Measurements from ENCODE around the gene DNAJA4.

The DNAJA4 gene

GRCh38 chr15:78312536-78312935, 48.2 kb downstream of the DNAJA4 start:
- CTCF ChIA-PET, result interaction anchor here (1.5 to 1.6 kb wide), 4 partner anchors 9 to 204 kb away, joined by 3 to 8 read pairs (median 4); partner anchors contain the start of gene SKIC8
- POLR2A ChIA-PET, result no interaction called here
- no peak for TF ChIP-seq CTCF (IDR thresholded peaks at IDR 0.05; ENCODE audit: control extremely low read depth, extremely low read depth, low read depth, missing control alignments)
- DNase-seq (ENCODE audit: extremely low spot score), result no peak

DNA sequence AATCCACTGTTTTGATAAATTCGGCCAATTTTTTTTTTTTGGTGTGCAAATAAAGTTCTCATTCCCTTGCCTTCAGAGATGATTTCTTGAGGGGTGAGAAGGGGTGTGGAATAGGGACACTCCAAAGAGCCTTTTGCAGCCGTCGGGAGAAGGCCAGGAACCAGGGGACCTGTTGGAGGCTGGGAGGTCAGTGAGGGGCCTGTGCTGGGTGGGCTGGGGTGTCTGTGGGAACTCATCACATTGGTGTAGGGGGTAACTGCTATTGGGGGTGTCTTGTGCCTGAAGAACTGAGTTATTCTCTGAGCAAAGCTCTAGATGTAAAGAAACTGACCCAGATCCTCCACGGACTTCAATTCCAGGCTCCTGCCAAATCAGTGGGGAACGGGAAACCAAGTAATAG, 48.6 kb downstream of the DNAJA4 start:
- ChIA-PET CTCF (interaction anchor here (1.5 kb wide), 1 partner anchor 14 kb away, joined by 3 read pairs; the partner anchor contains the start of gene SKIC8), POLR2A (no interaction called here)
- no peak for TF ChIP-seq CTCF (IDR thresholded peaks at IDR 0.05; ENCODE audit: control extremely low read depth, extremely low read depth, low read depth, missing control alignments)
- DNase-seq (ENCODE audit: extremely low spot score), result no peak

DNA sequence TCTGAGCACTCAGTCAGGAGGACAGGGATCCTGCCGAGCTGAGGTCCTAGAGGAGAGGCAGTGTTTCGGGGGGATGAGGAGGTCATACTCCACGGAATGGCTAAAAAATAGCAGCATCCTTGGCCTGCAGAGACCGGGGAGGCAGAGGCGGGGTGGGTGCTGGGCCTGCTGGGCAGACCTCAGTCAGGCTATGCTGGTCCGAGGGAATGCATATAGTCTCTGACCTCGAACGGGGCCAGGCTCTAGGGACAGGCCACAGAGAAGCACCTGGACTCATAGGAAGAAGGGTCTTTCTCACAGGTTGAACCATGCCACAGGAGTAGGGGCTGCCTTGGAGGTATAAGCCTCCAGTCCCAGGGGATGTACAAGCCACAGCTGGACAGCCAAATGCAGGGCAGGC, 49.0 kb downstream of the DNAJA4 start:
- no peak for TF ChIP-seq CTCF (IDR thresholded peaks at IDR 0.05; ENCODE audit: control extremely low read depth, extremely low read depth, low read depth, missing control alignments)
- ChIA-PET POLR2A (no interaction called here), CTCF (interaction anchor here (1.5 kb wide), 1 partner anchor 14 kb away, joined by 3 read pairs; the partner anchor contains the start of gene SKIC8)
- DNase-seq (ENCODE audit: extremely low spot score), result peak; percentile 11

- ChIA-PET CTCF (interaction anchor here (1.0 to 1.5 kb wide), 2 partner anchors 13 to 15 kb away, joined by 3 read pairs; partner anchors contain the start of gene SKIC8), POLR2A (no interaction called here)
- no peak for TF ChIP-seq CTCF (IDR thresholded peaks at IDR 0.05; ENCODE audit: control extremely low read depth, extremely low read depth, low read depth, missing control alignments)
- DNase-seq (ENCODE audit: extremely low spot score), result peak; percentile 10
Observed at GRCh38 chr15:78314181-78314581, 49.8 kb downstream of the DNAJA4 start.

DNA sequence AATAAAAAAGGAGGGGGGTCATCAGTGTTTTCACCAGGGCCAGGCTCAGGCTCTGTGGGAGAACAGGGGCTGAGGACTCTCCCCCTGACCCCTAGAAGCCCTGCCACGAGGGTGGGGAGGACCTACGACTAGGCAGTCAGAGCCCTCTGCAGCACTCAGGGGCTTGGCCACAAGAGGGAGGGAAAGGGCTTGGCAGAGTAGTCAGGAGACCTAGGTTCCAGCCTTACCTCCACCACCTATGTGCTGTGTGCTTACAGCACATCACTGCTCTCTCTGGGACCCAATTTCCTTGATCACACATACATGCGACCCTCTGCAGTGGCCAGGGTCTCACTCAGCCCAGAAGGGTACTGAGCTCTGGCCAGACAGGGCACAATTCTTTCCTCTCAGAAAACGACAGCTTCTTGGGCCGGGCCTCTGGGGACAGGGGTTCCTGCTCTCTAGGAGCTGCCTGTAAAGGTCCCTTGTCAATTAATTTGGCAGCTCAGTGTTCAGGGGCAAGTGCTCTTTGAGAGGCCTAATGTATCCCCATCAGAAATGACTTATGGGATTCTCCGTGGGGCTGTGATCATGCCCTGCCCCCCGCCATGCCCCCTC, 51.4 kb downstream of the DNAJA4 start:
- POLR2A ChIA-PET, result interaction anchor here (0.7 kb wide), 1 partner anchor 14 kb away, joined by 3 read pairs; no protein-coding TSS in a partner anchor
- TF ChIP-seq CTCF (IDR thresholded peaks at IDR 0.05; ENCODE audit: control extremely low read depth, extremely low read depth, low read depth, missing control alignments), result peak; percentile 23
- DNase-seq (ENCODE audit: extremely low spot score), result peak; percentile 37
- CTCF ChIA-PET, result interaction anchor here (1.0 to 1.3 kb wide), 2 partner anchors 166 to 248 kb away, joined by 3 read pairs; no protein-coding TSS in a partner anchor

DNA sequence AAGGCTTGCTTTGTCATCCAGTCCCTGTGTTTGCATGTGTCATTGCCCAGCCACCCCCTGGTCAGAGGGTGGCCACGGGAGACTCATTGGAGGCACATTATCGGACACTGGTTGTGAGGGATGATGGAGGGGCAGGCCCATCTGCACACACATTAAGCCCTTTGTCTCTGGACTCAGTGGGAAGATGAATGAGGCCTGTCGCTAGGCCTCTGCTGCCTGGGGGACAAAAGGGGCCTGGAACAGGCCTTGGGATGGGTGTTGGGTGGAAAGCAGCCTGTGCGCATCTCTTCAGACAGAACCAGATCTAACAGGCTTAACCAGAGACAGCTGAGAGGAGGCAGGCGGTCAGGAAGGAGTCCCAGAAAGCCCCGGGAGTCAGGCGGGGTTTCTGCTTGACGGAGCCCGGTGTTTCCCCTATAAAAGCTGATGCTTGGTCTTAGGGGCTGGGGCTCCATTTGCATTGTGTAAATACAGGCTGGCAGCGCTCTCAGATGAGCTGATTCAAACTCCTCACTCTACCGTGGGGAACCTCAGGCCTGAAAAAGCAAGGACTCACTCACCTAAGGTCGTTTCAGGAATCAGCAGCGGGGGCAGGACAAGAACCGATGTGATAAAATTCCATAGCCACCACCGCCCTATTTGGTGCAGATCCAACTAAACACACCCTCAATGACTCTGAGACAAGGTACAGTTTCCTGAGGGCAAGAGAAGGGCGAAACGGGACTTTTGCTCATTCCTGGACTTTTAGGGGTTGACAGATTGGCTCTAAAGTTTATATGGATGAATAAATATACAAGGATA, 52.1 kb downstream of the DNAJA4 start:
- ChIA-PET CTCF (interaction anchor here (1.0 to 1.8 kb wide), 3 partner anchors 8 to 248 kb away, joined by 3 to 7 read pairs (median 3); no protein-coding TSS in a partner anchor), POLR2A (interaction anchor here (0.7 kb wide), 1 partner anchor 15 kb away, joined by 3 read pairs; no protein-coding TSS in a partner anchor)
- peak; percentile 25 for DNase-seq (ENCODE audit: extremely low spot score)
- no peak for TF ChIP-seq CTCF (IDR thresholded peaks at IDR 0.05; ENCODE audit: control extremely low read depth, extremely low read depth, low read depth, missing control alignments)

Data from GM10248 (cell line).